GM21825 (cell line): ENCODE data around the gene PARP1.

Experiments
- ATAC-seq: cut with Tn5 transposase; IDR thresholded peaks from one replicate; pipeline ENCODE4 v1.9.1; 2021; ENCODE audit warnings: mild to moderate bottlenecking, moderate library complexity; ENCODE audit not compliant: unreplicated experiment

Gene PARP1

DNA sequence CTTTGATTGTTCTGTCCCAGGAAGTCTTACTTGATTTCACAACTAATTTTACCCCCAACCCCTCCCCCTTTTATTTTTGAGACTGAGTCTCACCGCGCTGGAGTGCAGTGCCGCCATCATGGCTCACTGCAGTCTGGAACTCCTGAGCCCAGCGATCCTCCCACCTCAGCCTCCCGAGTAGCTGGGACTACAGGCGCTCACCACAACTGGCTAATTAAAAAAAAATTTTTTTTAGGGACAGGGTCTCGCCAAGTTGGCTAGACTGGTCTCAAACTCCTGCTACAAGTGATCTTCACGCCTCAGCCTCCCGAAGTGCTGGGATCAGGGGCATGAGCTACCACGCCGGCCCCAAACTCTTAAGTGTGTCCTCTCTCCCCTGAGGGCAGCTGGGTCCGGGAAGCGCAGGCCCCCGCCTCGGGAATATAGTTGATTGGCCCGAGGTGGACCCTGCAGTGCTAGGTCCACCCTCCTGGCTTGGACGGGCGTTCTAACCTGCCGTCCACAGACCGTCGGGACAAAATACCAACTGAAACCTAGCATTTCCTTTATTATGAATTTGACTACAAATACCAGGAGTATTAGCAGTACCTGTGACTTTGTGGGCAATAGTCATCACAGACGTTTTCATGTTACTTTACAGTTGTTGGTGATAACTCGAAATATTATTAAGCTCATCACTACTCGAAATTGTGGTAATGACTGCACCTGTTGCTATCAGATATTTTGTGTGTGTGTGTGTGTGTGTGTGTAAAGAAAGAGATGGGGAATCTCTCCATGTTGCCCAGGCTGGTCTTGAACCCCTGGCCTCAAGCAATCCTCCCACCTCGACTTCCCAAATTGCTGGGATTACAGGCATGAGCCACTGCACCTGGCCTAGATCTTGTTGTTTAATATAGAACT lies 642 bp upstream of the PARP1 start:
- ATAC-seq = no peak

DNA sequence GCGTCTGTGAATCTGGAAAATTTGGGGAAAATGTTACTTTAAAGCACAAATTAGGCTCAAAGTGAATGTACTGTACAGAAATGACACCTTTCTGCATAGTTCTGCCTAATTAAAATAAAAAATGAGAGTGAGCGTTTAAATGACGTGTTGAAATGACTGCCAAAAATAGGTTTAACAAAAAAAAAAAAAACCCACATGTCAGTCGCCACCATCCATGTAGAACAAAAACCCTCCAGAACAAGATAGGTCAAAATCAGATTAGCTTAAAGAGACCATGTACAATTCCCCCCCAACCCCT lies 745 bp downstream of the PARP1 start:
- ATAC-seq = no peak

DNA sequence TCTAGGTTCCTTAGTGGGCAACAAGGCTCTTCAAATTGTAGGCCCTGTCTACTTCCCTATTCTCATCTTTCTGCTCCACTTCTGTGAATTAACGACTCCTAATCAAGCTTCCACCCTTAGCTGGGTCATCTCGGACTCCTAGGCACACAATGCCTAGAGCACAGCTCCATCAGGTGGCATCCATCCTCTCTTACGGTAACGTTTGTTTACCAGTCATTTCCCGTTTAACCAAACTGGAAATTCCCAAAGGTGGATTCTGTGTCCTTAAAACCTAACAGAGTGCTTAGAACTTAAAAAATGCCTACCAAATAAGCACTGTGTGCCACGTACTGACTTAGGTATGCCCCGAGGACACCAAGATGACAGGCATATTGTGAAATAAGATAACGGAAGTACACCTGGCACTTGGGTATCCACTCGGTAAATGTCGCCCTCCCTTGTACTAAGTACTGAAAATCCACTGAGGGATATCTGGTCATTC lies 1.5 kb downstream of the PARP1 start:
- ATAC-seq = no peak

DNA sequence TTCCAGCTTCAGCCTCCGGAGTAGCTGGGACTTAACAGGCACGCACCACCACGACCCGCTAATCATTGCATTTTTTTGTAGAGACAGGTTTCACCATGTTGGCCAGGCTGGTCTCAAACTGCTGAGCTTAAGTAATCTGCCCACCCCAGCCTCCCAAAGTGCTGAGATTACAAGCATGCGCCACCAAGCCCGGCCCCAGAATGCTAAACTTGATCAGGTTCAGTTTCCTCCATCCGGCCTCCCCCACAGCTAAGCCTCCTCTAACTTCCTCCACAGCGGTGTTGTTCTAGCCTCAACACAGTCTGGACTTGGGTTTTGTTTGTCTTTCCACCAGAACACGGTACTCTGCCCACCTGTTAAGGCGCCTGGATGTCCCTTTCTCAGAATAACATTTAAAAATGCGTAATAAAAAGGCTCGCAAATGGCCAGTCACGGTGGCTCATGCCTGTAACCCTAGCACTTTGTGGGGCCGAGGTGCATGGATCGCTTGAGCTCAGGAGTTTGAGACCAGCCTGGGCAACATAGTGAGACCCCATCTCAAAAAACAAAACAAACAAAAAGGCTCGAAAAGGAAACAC lies 2.4 kb downstream of the PARP1 start:
- no peak for ATAC-seq

DNA sequence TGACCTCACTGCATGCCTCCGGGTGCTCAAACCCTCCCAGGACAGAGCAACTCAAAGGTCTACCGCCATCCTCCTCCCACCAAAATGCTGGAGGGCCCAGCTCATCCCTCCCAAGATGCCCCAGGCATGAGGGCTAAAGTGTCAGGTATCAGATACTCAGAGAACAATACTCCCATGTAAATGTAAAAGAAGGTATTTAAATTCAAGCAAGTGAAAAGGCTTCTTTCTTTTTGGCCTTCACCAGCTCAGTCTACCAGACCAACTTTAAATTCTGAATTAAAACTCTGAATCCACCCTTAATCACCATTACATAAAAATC lies 3.0 kb downstream of the PARP1 start:
- no peak for ATAC-seq

DNA sequence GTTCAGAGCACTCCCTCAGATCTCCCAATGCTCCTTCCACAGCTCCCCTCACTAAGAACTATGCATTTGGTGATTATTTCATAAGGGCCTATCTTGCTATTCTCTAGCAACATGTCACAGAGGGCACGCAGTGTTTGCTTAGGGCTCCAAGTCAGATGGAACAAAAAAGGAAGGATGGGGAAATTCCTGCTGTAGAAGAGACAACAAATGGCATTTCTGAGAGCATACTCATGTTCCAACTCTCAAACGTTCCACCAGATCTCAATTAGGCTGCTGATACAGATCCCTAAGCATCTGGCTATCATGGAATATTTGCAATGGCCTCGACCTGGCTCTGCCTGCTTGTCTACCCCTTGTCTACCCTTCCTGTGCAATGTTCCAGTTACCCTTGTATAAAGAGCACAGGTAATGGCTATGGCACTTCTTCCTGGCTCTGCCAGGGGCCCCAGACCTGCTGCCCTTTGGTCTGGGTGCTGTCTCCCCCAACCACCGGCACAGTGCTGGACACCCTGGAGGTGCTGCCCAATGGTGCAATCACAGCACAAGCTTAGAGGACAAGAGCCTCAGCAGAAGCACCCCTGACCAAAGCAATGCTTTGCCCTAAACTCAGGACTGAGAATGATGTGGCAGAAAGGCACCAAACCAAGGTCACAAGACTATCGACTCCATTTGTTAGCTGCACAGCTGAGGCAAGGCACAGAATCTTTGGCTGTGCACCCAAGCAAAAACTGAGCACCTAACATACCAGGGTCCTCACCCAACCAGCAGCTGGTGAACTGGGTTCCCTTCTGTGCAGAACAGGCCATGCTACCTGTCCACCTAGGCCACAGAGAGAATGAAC lies 3.6 kb downstream of the PARP1 start:
- no peak for ATAC-seq

DNA sequence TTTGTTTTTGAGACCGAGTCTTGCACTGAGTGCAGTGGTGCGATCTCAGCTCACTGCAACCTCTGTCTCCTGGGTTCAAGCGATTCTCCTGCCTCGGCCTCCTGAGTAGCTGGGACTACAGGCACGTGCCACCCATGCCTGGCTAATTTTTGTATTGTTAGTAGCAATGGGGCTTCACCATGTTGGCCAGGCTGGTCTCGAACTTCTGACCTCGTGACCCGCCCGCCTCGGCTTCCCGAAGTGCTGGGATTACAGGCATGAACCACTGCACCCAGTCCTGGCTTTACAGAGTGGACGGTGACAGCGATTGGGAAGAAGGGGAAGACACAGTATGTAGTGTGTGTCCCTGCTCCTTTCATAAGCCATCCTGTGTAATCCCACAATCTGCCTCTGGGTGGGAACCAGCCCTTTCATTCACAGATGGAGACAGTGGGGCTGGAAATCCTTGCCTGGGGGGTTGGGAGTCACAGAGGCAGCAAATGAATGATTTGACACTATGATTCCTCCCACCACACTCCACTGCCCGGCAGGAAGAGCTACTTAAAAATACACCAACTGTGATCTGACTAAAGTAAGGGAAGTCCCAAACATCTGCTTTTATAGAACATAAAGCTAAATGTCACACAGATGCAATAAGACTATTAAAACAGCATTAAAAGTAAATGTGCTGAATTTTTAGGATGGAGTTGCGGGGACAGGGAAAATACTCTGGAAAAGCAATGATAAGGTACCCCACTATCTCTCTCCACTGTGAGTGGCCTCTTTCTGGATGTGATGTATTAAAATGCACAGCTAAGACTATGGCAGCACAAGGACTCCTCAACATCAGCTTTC lies 4.5 kb downstream of the PARP1 start:
- ATAC-seq = no peak

DNA sequence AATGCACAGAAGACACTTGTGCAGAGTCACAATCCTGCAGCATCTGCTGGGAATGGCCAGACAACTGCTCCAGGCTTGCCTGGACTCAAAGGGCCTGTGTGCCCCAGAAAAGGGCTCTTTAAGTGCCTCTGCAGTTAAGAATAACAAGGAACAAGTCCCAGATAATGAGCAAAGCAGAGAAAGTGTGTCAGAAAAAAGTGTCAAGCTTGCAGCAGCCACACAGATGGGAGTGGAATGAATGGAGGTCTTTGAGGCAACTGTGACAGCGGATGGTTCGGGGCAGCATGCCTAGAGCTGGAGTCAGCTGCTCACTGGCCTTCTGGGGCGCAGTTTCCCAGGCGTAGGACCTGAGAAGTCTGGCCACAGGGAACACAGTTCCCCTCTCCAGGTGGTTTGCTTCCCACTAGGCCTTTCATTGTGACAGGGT lies 5.1 kb downstream of the PARP1 start:
- no peak for ATAC-seq

DNA sequence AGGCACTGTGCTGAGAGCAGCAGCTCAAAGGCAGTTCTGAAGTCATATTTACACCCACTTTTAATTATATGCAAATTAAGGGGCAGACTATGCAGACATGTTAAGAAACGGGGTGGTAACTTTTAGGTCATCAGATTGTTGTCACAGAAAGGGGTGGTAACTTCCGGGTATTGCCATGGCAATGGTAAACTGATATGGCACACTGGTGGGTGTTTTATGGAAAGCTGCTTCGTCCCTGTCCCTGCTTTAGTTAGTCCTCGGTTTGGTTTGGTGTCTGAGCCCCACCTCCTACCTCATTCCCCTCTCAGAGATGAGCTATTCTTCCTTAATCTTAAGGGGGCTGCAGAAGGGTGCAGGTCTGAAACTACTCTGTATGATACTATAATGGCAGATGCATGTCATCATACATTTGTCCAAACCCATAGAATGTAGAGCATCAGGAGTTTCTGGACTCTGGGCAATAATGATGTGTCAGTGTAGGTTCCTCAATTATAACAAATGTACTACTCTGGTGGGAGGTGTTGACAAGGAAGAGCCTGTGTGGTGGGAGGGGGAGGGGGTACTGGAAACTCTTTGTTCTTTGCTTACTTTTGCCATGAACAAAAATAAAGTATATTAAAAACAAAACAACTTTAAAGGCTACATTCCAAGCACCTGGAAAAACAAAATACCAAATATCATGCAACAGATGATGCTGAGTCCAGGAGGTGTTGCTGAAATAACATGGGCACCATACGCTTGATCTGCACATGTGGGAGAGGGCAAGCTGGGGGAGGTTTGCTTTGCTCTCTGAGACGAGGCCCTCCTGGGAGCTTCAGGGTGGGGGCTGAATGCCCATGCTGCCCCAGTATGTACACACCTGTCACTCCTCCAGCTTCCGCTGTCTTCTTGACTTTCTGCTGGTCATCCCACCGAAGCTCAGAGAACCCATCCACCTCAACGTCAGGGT lies 6.3 kb downstream of the PARP1 start:
- ATAC-seq = no peak

DNA sequence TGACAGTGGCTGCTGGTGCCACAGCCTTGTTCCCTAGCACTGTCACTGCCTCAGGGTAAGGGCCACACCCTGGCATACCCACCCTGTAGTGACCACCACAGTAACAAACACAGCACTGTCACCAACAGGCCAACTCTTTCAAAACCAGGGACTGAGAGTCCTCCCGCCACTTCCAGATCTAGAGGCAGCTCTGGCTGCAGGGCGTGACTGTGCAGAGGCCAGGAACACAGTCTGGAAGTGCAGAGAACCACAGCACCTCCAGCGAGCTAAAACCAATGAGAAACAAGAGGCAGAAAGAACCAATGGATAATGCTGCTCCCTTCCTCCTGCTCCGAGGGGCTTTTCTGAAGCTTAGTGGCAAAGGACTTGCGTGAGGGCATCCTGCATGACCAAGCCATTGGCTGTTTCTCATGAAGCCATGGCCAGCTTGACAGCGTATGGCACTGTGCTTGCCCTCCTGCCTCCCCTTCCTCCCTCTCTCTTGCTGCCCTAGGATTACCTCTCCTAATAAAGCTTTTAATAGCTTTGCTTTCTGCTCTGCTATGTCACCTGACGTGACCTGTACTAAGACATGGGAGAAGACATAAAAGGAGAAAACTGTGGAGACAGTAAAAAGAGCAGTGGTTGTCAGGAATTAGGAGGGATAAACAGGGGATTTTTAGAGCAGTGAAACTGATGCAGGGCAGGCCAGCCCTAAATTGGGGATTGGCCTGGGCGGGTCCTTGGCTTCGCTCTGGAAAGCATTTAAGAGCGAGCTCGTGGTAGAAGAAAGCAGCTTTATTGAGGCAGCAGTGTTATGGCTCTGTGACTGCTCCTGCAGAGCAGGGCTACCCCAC lies 7.2 kb downstream of the PARP1 start:
- ATAC-seq = no peak

DNA sequence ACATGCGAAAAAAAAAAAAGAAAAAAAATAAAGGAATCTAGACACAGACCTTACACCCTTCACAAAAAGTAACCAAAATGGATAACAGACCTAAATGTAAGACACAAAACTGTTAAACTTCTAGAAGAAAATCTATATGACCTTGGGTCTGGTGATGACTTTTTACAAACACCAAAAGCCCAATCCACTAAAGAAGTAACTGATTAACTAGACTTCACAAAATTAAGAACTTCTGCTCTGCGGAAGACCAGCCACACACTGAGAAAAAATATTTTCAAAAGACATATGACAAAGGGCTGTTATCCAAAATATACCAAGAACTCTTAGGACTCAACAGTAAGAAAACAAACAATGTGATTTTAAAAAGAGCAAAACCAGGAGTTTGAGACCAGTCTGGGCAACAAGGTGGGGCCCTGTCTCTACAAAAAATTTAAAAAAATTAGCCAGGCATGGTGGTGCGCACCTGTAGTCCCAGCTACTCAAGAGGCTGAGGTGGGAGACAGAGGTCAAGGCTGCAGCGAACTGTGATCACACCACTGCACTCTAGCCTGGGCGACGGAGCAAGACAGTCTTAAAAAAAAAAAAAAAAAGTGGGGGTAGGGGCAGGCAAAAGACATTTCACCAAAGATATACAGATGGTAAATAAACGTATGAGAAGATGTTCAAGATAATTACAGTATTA lies 9.8 kb downstream of the PARP1 start:
- no peak for ATAC-seq

DNA sequence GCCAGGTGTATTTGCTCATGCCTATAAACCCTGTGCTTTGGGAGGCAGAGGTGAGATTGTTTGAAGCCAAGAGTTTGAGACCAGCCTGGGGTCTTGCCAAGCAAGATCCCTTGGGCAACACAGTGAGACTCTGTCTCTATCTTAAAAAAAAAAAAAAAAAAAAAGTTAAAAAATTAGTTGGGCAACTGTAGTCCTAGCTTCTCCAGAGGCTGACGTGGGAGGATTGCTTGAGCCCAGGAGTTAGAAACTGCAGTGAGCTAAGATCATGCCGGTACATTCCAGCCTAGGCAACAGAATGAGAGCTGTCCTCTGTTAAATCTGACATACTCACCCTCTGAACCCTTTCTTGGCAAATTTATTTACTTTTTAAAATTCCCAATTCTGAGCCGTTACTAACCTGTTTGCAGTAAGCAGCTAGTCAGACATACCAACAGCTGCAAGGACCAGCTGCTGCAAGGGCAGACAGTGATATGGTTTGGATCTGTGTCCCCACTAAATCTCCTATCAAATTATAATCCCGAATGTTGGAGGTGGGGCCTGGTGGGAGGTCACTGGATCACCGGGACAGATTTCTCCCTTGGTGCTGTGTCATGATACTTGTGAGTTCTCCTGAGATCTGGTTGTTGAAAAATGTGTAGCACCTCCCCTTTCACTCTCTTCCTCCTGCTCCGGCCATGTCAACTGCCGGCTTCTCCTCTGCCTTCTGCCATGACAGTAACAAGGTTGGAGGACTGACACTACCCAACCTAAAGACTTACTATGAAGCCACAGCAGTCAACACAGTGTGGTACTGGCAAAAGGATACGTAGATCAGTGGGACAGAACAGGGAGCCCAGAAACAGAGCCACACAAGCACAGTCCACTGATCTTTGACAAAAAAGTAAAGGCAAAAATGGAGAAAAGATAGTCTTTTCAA lies 10.6 kb downstream of the PARP1 start:
- ATAC-seq = no peak

DNA sequence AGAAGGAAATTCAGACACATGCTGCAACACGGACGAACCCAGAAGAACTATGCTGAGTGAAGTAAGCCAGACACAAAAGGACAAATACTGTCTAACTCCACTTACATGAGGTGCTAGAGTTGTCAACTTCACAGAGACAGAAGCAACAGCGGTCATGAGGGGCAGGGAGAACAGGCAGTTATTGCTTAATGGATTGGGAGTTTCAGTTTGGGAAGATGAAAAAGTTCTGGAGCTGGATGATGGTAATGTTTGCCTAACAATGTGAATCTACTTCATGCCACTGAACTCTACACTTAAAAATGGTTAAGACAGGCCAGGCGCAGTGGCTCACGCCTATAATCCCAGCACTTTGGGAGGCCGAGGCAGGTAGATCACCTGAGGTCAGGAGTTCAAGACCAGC lies 12.1 kb downstream of the PARP1 start:
- no peak for ATAC-seq

DNA sequence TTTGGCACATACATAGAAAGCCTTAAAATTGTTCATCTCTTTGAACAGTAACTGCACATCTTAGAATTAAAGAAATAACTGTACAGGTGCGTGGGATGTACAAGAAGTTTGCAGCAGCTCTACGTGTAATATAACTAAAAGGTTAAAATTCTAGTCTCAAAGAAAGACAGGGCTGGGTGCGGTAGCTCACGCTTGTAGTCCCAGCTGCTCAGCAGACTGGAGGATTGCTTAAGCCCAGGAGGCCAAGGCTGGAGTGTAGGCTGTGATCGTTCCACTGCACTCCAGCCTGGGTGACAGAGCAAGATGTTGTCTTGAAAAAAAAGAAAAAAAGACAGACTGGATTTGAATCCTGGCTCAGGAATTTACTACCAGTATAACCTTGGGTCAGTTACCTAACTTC lies 13.4 kb downstream of the PARP1 start:
- ATAC-seq = no peak

DNA sequence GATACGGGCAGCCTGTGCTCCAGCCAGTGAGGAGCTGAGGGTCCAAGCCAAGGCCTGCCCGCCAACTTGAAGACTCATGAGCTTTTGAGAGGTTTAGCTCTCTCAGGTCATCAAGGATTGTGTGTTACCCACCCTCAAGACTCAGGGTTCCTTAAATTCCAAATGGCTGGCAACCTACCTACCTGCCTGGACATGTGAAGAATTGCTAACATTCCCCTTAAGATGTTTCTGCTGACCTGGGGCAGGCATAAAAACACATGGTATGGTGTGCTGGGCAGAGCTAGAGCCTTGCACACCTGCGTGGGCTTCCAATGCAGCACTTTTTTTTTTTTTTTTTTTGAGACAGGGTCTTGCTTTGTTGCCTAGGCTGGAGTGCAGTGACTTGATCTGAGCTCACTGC lies 17.2 kb downstream of the PARP1 start:
- ATAC-seq = no peak

DNA sequence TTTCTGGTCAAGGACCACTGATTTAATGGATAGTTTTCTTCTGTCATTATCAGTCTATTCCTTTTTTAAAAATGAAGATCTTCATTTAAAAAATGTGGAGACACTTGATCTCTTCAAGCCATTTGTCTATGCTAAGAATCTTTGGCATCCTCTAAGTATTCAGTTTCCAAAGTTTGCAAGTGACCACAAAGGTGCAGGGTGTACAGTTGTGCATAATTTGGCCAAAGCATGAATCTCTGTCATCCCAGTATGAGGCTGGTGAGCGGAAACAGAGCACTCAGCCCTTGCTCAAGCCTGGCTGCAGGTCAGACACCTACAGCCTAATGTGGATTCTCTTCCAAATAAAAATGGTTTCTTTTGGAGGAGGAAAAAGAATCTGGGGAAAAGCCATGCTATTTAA lies 19.8 kb downstream of the PARP1 start:
- no peak for ATAC-seq

DNA sequence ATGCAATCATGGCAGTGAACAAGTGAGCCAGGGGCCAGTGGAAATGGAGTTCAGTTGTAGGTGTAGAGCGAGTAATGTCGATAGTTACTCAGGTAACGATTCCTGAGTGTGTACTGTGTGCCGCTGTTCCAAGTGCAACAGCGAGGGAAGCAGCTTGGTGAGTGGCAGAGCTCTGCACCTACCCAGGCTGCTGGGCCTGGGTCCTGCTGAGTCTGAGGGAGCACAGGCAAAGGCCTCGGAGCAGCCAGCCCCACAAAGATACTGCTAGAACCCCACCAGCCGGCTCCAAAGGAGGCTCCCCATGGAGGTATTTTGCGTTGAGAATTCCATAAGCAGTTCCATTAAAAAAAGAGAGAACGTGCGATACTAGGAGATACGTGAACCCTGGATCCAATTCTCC lies 23.2 kb downstream of the PARP1 start:
- ATAC-seq = no peak
